Keratinocyte (primary cell): ENCODE data around the gene HOXD1. TPM values are rescaled to one million over a fixed set of nuclear protein-coding genes. Genes with fewer than 3 reads are reported as not detected.

ENCODE experiments used
- DNase-seq: peaks from one replicate; pipeline ENCODE4 v3.0.0-alpha.2; 2011; ENCODE audit warnings: low read depth, missing footprints, low spot score
- FAIRE-seq: peaks from 2 replicates; lab custom pipeline; 2011; peaks lifted over from hg19 to GRCh38; lab: Jason Lieb, UNC
- H2AFZ ChIP-seq: 2 replicates; pipeline ENCODE4 v1.6.0; 2012; ENCODE audit warnings: low read length, control low read depth, inconsistent platforms; ENCODE audit not compliant: control insufficient read depth
- H3K27ac ChIP-seq: 2 replicates; pipeline ENCODE4 v1.5.1; 2011; ENCODE audit warnings: low read length; ENCODE audit not compliant: control insufficient read depth, insufficient read depth
- H3K27me3 ChIP-seq: 3 replicates; pipeline ENCODE4 v1.6.0; 2011; ENCODE audit warnings: low read length; ENCODE audit not compliant: control insufficient read depth, insufficient read depth; ENCODE audit errors: extremely low read depth
- H3K36me3 ChIP-seq, 2 experiments: 2 replicates in 1 of 2; 3 replicates in 1 of 2; pipeline ENCODE4 v1.5.1; 2011; ENCODE audit warnings: low read length in 2 of 2, mild to moderate bottlenecking in 1 of 2; ENCODE audit not compliant: control insufficient read depth in 2 of 2, insufficient read depth in 2 of 2; ENCODE audit errors: extremely low read depth in 1 of 2
- H3K4me1 ChIP-seq: 3 replicates; pipeline ENCODE4 v1.5.1; 2011; ENCODE audit warnings: low read length; ENCODE audit not compliant: control insufficient read depth, insufficient read depth; ENCODE audit errors: extremely low read depth
- H3K4me2 ChIP-seq: 3 replicates; pipeline ENCODE4 v1.6.0; 2011; ENCODE audit warnings: low read depth, low read length; ENCODE audit not compliant: control insufficient read depth, insufficient read depth; ENCODE audit errors: extremely low read depth
- H3K4me3 ChIP-seq, 3 experiments: fragments of 200-600 bp in 1 of 3; sonication (generic) in 1 of 3; 2 replicates in 2 of 3; 3 replicates in 1 of 3; pipeline ENCODE4 v1.5.1; 2011 to 2016; ENCODE audit warnings: low read length in 3 of 3, mild to moderate bottlenecking in 3 of 3, control low read depth in 2 of 3, inconsistent platforms in 1 of 3, low read depth in 1 of 3, mixed read lengths in 1 of 3, mixed run types in 1 of 3, moderate library complexity in 1 of 3; ENCODE audit not compliant: control insufficient read depth in 2 of 3, insufficient read depth in 2 of 3; ENCODE audit errors: extremely low read depth in 1 of 3
- H3K79me2 ChIP-seq: 2 replicates; pipeline ENCODE4 v1.6.0; 2012; ENCODE audit warnings: low read length; ENCODE audit not compliant: control insufficient read depth, insufficient read depth
- H3K9ac ChIP-seq: 3 replicates; pipeline ENCODE4 v1.6.0; 2011; ENCODE audit warnings: low read length; ENCODE audit not compliant: control insufficient read depth, insufficient read depth; ENCODE audit errors: extremely low read depth
- H3K9me1 ChIP-seq: 3 replicates; pipeline ENCODE4 v1.6.0; 2011; ENCODE audit warnings: low read length; ENCODE audit not compliant: control insufficient read depth, insufficient read depth; ENCODE audit errors: extremely low read depth
- H3K9me3 ChIP-seq: 2 replicates; pipeline ENCODE4 v1.5.1; 2012; ENCODE audit warnings: low read depth, low read length; ENCODE audit not compliant: control insufficient read depth
- H4K20me1 ChIP-seq: 3 replicates; pipeline ENCODE4 v1.6.0; 2011; ENCODE audit warnings: low read length; ENCODE audit not compliant: control insufficient read depth, insufficient read depth; ENCODE audit errors: extremely low read depth
- EZH2 ChIP-seq: IDR thresholded peaks from one replicate; pipeline ENCODE4 v1.6.1; 2012; ENCODE audit warnings: inconsistent platforms, mild to moderate bottlenecking, low read length, moderate library complexity
- dilution Hi-C: fragments of 300-500 bp; cut with MboI; formaldehyde crosslinking; loops from one replicate; pipeline ENCODE4 v1.7.0; 2020; ENCODE audit warnings: low sequenced_read_pairs; ENCODE audit not compliant: extremely low pct_ligation_motif_present
- polyA plus RNA-seq, 5 experiments: library from polyadenylated mRNA; depleted of rRNA in 3 of 5; stranded (reverse) in 3 of 5; stranded (forward) in 1 of 5; unstranded in 1 of 5; fragments of >200 nt; gene quantifications; 1 replicate in 1 of 5; 2 replicates in 3 of 5; 3 replicates in 1 of 5; pipeline versions ENCODE4 v1.2.1 to v1.2.3, GENCODE V29; 2011 to 2012; ENCODE audit warnings: missing spikeins in 2 of 5, low read depth in 1 of 5, low replicate concordance in 1 of 5
- TF ChIP-seq, protein P1 (sequence below), 3 experiments: IDR thresholded peaks in 1 of 3; conservative IDR thresholded peaks in 1 of 3; optimal IDR thresholded peaks in 1 of 3; 2 replicates in 2 of 3; 3 replicates in 1 of 3; pipeline versions ENCODE3 to v1.5.1; 2011; ENCODE audit warnings: low read length in 3 of 3, mild to moderate bottlenecking in 3 of 3, moderate library complexity in 2 of 3, control low read depth in 1 of 3, inconsistent platforms in 1 of 3; ENCODE audit not compliant: insufficient read depth in 2 of 3; ENCODE audit errors: extremely low read depth in 1 of 3

Gene HOXD1
- polyA plus RNA-seq, 1 donor (not counting 4 experiments of a cell fraction or from before 2014, with no cell fraction given) = not detected

DNA sequence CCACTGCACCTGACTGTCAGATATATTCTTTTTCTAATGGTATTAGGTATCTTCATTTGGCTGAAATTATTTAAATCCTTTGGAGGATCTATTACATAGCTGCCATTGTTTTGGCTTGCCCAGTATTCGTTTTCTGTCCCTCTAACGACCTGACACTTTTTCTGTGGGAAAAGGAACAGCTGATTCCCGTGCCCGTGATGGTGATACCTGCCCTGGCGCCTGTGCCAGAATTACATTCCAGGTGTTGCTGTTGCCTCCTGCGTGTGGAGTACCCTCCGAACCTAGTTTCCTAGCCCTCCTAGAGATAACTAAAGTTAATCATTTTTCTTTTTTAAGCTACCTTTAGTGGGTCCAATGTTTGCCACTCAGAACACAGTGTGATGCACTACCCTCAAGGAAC is 14.0 kb downstream of the HOXD1 start:
- H2AFZ ChIP-seq = no peak overlapping the region
- peaks cover 6% of the 10 kb centered on the region for H3K27me3 ChIP-seq
- dilution Hi-C loops = no loop called here
- no peaks in the 10 kb centered on the region for H3K9me1 ChIP-seq
- no peak overlapping the region for H3K4me3 ChIP-seq
- no peaks in the 10 kb centered on the region for H3K9me3 ChIP-seq
- H3K4me1 ChIP-seq = no peaks in the 10 kb centered on the region
- H4K20me1 ChIP-seq = no peaks in the 10 kb centered on the region
- FAIRE-seq (no peak), DNase-seq (no peak)
- H3K4me2 ChIP-seq = no peak overlapping the region
- no peak overlapping the region for H3K9ac ChIP-seq
- H3K36me3 ChIP-seq = no peaks in the 10 kb centered on the region
- no peak overlapping the region for H3K27ac ChIP-seq
- H3K79me2 ChIP-seq = no peaks in the 10 kb centered on the region
- TF ChIP-seq, protein P1, sequence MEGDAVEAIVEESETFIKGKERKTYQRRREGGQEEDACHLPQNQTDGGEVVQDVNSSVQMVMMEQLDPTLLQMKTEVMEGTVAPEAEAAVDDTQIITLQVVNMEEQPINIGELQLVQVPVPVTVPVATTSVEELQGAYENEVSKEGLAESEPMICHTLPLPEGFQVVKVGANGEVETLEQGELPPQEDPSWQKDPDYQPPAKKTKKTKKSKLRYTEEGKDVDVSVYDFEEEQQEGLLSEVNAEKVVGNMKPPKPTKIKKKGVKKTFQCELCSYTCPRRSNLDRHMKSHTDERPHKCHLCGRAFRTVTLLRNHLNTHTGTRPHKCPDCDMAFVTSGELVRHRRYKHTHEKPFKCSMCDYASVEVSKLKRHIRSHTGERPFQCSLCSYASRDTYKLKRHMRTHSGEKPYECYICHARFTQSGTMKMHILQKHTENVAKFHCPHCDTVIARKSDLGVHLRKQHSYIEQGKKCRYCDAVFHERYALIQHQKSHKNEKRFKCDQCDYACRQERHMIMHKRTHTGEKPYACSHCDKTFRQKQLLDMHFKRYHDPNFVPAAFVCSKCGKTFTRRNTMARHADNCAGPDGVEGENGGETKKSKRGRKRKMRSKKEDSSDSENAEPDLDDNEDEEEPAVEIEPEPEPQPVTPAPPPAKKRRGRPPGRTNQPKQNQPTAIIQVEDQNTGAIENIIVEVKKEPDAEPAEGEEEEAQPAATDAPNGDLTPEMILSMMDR (optimal IDR thresholded peaks at IDR 0.05 in 1 of 3, IDR thresholded peaks at IDR 0.05 in 1 of 3, conservative IDR thresholded peaks at IDR 0.05 in 1 of 3; ENCODE audit: extremely low read depth in 1 of 3, insufficient read depth in 2 of 3, low read length in 3 of 3) = no peak
- no peak for TF ChIP-seq EZH2

DNA sequence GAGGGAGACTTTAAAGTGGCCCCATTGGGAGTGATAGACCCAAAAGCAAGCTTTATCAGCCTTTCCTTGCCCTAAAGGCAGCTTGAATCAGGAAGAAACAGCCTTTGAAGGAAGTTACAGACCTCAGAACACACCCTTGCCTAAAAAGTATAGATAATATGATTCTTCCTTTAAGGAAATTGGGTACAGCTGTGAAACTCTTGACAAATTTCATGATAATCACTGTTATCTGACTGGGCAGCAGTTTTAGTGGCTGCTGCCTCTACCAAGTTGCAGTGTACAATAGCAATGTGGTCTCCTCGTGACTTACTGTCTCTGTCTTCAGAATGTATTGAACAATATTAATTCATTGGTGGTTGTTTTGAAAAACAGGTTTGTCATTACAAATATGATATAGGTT is 16.7 kb downstream of the HOXD1 start:
- no peaks in the 10 kb centered on the region for H4K20me1 ChIP-seq
- no peak overlapping the region for H3K9ac ChIP-seq
- no peak overlapping the region for H3K27ac ChIP-seq
- TF ChIP-seq, protein P1 (optimal IDR thresholded peaks at IDR 0.05 in 1 of 3, IDR thresholded peaks at IDR 0.05 in 1 of 3, conservative IDR thresholded peaks at IDR 0.05 in 1 of 3; ENCODE audit: extremely low read depth in 1 of 3, insufficient read depth in 2 of 3, low read length in 3 of 3) = no peak
- TF ChIP-seq EZH2 = no peak
- no peak overlapping the region for H3K4me3 ChIP-seq
- no peaks in the 10 kb centered on the region for H3K9me3 ChIP-seq
- peaks cover 6% of the 10 kb centered on the region for H3K27me3 ChIP-seq
- no peak overlapping the region for H3K4me2 ChIP-seq
- no peak for FAIRE-seq
- no peaks in the 10 kb centered on the region for H3K9me1 ChIP-seq
- no peak for DNase-seq
- no peaks in the 10 kb centered on the region for H3K79me2 ChIP-seq
- H3K4me1 ChIP-seq = no peaks in the 10 kb centered on the region
- dilution Hi-C loops = no loop called here
- no peak overlapping the region for H2AFZ ChIP-seq
- no peaks in the 10 kb centered on the region for H3K36me3 ChIP-seq
